Kidney (tissue), 14 donors: Measurements from ENCODE around the gene SRY. TPM values are rescaled to one million over a fixed set of nuclear protein-coding genes. Genes with fewer than 3 reads are reported as not detected.

Source experiments
- DNase-seq, 5 donors: peaks; one replicate each; pipeline ENCODE4 v3.0.0-alpha.2; 2013 to 2020
- FAIRE-seq: peaks from 2 replicates; lab custom pipeline; 2012; peaks lifted over from hg19 to GRCh38; lab: Jason Lieb, UNC
- H3K27ac ChIP-seq, 2 donors: one replicate each; pipeline ENCODE4 v1.7.0; 2013; ENCODE audit warnings: low read depth in 2 of 2, low read length in 2 of 2, inconsistent platforms in 1 of 2
- H3K27me3 ChIP-seq: one replicate; pipeline ENCODE4 v1.7.1; 2013; ENCODE audit warnings: low read length, inconsistent platforms; ENCODE audit not compliant: control insufficient read depth, insufficient read depth
- H3K36me3 ChIP-seq, 3 donors: one replicate each; pipeline versions ENCODE4 v1.7.0 to v1.7.1; 2013; ENCODE audit warnings: low read length in 3 of 3, control low read depth in 1 of 3, inconsistent platforms in 1 of 3; ENCODE audit not compliant: insufficient read depth in 3 of 3, control insufficient read depth in 2 of 3
- H3K4me1 ChIP-seq, 3 donors: one replicate each; pipeline versions ENCODE4 v1.7.0 to v1.7.1; 2013; ENCODE audit warnings: low read length in 3 of 3, inconsistent platforms in 1 of 3, low read depth in 1 of 3; ENCODE audit not compliant: control insufficient read depth in 2 of 3, insufficient read depth in 2 of 3
- H3K4me3 ChIP-seq, 3 donors: one replicate each; pipeline versions ENCODE4 v1.7.0 to v1.8.1; 2013; ENCODE audit warnings: low read length in 3 of 3, control low read depth in 1 of 3, inconsistent platforms in 1 of 3
- H3K9ac ChIP-seq, 3 donors: one replicate each; pipeline versions ENCODE4 v1.7.0 to v1.7.1; 2013; ENCODE audit warnings: low read length in 3 of 3, control low read depth in 1 of 3, inconsistent platforms in 1 of 3
- H3K9me3 ChIP-seq, 3 donors: one replicate each; pipeline versions ENCODE4 v1.7.0 to v1.7.1; 2013; ENCODE audit warnings: low read length in 3 of 3, control low read depth in 1 of 3, inconsistent platforms in 1 of 3; ENCODE audit not compliant: control insufficient read depth in 2 of 3, insufficient read depth in 1 of 3
- CTCF ChIP-seq: IDR thresholded peaks from 3 replicates; pipeline ENCODE4 v1.5.1; 2012; ENCODE audit warnings: mild to moderate bottlenecking, moderate library complexity, borderline replicate concordance; ENCODE audit not compliant: insufficient read depth; ENCODE audit errors: extremely low read depth
- intact Hi-C: fragments of 100-400 bp; cut with DNase I; formaldehyde crosslinking; loops from one replicate; pipeline ENCODE4 v1.11.1; 2022
- polyA plus RNA-seq: library from polyadenylated mRNA; stranded (reverse); fragments of 350-450 nt; fragmentation: Illumina TruSeq; extraction: RNeasy Lipid Tissue Mini Kit (QIAGEN cat#74804); gene quantifications from one replicate; pipeline ENCODE4 v1.2.3, GENCODE V29; 2014; ENCODE audit warnings: low read depth, low replicate concordance; ENCODE audit not compliant: insufficient read depth
- total RNA-seq: library from RNA; stranded (reverse); fragmentation: NEBNext Ultra II Directional; extraction: Animal tissue kit (Norgen Biotek cat#: 25700); gene quantifications from one replicate; pipeline ENCODE4 v1.2.1, GENCODE V29; 2021
- donor health status: control.
- donor health status: control.
- donor health status: control.
- donor health status: control.
- donor health status: control.
- donor health status: DM: yes; HTN: yes; CAD: no.
- donor health status: Normal renal cell carcinoma (clear cell type).

SRY gene
- total and polyA plus RNA-seq, 2 donors from 2014 or later: not detected

GRCh38 chrY:2797991-2798390 lies 10.5 kb upstream of the SRY start:
- H3K4me1 ChIP-seq: no peaks in the 10 kb centered on the region
- FAIRE-seq: no peak
- intact Hi-C loops: no loop called here
- H3K4me3 ChIP-seq: no peak overlapping the region
- H3K9me3 ChIP-seq: no peaks in the 10 kb centered on the region
- TF ChIP-seq CTCF: no peak
- H3K27ac ChIP-seq: no peak overlapping the region
- no peak overlapping the region for H3K9ac ChIP-seq
- DNase-seq: no peak
- no peaks in the 10 kb centered on the region for H3K36me3 ChIP-seq
- H3K27me3 ChIP-seq: no peaks in the 10 kb centered on the region

GRCh38 chrY:2796977-2797523 lies 9.6 kb upstream of the SRY start:
- no peak overlapping the region for H3K27ac ChIP-seq
- no peaks in the 10 kb centered on the region for H3K9me3 ChIP-seq
- TF ChIP-seq CTCF: no peak
- no peak overlapping the region for H3K9ac ChIP-seq
- no peaks in the 10 kb centered on the region for H3K4me1 ChIP-seq
- H3K4me3 ChIP-seq: no peak overlapping the region
- H3K36me3 ChIP-seq: no peaks in the 10 kb centered on the region
- FAIRE-seq (no peak), DNase-seq (no peak)
- no peaks in the 10 kb centered on the region for H3K27me3 ChIP-seq
- intact Hi-C loops: no loop called here

GRCh38 chrY:2789756-2790155 lies 2.3 kb upstream of the SRY start:
- Histone ChIP-seq H3K9me3 (no peaks in the 10 kb centered on the region), H3K4me1 (no peaks in the 10 kb centered on the region), H3K36me3 (no peaks in the 10 kb centered on the region), H3K4me3 (no peak overlapping the region), H3K9ac (no peak overlapping the region), H3K27me3 (no peaks in the 10 kb centered on the region), H3K27ac (no peak overlapping the region)
- DNase-seq (no peak), FAIRE-seq (no peak)
- intact Hi-C loops: no loop called here
- no peak for TF ChIP-seq CTCF
